LNCAP (cell line): Measurements from ENCODE around the gene P4HTM.

ENCODE experiments used
- TF ChIP-seq, protein P1 (sequence below): fragments of 450-650 bp; IDR thresholded peaks from 2 replicates; pipeline ENCODE4 v1.5.1; 2017; ENCODE audit warnings: mild to moderate bottlenecking

The P4HTM gene

DNA sequence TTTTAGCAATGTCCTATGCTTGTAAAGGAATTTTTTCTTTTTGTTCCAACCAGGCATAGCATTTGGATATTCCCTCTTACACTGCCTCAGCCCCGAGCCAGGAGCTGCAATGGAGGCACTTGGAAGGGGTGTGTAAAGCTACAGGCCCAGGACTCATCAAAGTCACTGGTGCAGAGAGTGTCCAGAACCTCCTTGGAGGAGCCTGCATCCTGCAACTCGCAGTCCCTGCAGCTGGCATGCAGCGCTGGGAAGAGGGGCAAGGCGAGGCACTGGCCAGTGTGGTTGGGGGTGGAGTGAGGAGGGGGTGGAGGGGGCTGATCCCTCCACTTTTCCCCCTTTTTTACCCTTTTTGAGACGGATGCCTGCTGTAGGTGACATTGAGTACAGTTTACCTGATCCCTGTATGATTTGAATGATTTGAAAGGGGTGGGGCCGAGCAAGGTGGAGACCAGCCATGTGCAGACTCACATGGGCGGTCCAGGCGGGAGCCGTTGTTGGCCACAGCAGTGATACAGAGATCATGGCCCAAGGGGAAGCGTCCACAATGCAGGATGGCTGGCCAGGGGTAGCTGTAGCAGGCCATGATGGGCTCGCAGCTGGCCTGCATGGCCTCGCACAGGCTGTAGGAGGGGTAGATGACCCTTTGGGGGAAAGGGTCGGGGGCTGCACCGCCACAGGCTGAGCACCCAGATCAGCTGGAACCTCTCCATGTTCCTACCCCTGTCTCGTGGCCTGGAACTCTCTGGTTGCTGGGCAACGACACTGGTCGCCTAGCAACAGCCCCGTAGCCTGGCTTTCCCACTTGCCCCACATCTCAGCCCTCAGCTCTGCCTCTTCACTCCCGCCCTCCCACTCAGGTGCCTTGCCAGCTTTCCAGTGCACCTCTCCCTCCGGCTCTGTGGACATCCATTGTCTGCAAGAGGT, 7.9 kb downstream of the P4HTM start:
- TF ChIP-seq, protein P1, sequence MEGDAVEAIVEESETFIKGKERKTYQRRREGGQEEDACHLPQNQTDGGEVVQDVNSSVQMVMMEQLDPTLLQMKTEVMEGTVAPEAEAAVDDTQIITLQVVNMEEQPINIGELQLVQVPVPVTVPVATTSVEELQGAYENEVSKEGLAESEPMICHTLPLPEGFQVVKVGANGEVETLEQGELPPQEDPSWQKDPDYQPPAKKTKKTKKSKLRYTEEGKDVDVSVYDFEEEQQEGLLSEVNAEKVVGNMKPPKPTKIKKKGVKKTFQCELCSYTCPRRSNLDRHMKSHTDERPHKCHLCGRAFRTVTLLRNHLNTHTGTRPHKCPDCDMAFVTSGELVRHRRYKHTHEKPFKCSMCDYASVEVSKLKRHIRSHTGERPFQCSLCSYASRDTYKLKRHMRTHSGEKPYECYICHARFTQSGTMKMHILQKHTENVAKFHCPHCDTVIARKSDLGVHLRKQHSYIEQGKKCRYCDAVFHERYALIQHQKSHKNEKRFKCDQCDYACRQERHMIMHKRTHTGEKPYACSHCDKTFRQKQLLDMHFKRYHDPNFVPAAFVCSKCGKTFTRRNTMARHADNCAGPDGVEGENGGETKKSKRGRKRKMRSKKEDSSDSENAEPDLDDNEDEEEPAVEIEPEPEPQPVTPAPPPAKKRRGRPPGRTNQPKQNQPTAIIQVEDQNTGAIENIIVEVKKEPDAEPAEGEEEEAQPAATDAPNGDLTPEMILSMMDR, result no peak

DNA sequence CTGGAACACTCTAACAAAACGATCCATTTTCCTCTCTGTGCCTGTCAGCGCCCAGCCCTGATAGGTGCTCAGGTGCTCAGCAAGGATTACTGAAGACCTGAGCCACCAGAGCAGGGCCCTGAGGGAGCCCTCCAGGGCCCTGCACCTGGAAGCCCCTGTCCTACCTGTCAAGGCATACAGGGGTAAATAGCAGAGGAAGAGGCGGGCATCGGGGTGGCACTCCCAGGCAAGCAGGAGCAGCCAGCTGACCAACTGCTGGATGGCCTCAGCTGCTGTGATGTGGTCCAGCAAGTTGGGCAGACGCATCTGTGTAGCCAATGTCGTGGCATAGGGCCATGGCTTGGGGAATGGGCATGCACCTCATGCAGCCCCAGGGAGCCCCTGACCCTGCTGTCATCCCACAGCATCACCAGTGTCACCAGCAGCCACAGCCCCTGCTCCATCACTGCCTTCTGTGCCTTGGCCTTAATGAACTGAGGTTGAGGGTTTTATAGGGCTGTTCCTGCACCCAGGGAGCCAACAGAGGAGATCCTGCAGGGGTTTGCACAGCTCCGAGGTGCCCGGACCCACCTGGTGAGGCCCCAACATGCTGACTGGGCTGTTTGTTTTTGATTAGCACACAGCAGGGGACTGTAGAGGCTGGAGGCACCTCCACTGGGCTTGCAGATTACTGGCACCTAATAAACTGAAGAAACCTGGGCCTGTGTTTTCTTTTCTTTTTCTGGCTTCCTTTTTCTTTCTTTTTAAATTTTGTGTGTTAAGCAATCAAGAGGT, 9.2 kb downstream of the P4HTM start:
- TF ChIP-seq, protein P1, result no peak

DNA sequence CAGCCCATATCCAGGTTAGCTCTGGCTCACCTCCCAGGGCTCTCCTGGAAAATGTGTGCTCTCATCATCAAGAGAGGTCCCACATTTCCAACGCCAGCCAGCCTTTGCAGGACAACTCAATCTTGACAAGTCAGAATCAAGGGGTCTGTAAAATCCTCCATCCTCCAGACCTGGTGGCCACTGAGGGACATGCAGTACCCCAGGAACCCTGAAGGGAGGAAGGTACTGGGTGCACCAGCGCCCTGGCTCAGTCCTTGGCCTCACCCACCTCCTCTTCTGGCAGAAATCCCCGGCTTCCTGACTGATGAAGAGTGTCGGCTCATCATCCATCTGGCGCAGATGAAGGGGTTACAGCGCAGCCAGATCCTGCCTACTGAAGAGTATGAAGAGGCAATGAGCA, 11.1 kb downstream of the P4HTM start:
- TF ChIP-seq, protein P1, result no peak

DNA sequence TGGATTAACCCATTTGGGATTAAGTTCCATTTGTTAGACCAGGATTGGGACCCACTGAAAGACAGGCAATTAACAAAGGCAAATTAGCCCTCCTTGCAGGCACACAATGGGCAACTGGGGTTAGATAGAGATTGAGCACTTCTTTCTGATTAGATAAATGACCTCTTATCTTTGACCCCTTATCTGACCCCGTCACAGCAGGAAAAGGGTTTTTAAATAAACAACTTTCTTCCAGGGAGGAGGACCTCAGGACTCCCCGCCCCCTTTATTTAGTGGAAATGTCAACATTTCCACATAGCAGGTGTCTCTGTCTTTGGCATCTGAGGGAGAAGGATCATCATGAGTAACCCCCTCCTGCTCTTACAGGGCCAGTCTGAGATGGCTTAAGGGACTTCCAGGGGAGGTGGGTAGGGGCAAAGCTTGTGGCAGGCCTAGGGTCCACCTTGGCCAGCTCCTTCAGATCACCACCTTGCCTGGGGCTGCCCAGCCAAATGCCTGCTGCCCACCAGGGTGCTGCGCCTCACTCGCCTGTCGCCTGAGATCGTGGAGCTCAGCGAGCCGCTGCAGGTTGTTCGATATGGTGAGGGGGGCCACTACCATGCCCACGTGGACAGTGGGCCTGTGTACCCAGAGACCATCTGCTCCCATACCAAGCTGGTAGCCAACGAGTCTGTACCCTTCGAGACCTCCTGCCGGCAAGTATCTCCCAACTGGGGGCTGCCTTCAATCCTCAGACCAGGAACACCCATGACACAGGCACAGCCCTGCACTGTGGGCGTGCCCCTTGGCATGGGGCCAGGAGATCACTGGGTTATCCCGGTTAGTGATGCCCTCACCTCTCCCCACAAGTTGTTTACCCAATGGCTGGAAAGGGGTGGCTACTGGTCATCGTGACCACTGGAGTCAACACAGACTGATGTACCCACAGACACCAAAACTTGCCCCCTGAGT, 14.6 kb downstream of the P4HTM start:
- TF ChIP-seq, protein P1, result no peak

DNA sequence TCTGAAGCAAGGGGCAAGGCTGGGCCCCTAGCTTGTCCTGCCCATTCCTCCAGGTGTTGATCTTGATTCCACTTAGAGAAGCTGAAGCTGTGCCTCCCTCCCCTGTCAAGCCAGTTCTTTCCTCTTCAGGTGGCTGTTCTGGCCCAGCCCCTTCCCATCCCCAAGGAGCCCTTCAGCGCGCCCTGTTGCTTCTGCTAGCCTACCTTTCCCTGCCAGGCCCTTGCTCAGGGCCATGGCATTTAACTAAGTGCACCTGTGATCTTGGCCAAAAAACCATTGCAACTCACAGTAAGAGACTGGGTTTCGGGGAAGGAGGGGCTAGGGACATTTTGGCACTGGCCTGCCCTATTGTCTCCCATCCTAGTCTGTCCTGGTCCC, 15.3 kb downstream of the P4HTM start:
- TF ChIP-seq, protein P1, result no peak

DNA sequence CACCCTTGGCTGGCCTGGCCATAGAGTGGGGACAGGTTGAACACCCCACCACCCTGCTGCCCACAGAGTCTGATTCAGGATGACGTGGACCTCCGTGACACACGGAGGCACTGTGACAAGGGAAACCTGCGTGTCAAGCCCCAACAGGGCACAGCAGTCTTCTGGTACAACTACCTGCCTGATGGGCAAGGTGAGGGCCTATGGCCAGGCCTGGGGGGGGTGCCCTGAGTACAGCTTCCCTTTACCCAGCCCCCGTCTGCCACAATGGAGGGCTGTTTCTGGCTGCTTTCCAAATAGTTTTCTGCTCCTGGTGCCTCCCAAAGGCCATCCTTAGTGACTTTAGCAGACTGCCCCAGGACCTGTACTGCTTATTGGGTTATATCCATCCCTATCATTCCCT, 16.0 kb downstream of the P4HTM start:
- TF ChIP-seq, protein P1, result no peak

DNA sequence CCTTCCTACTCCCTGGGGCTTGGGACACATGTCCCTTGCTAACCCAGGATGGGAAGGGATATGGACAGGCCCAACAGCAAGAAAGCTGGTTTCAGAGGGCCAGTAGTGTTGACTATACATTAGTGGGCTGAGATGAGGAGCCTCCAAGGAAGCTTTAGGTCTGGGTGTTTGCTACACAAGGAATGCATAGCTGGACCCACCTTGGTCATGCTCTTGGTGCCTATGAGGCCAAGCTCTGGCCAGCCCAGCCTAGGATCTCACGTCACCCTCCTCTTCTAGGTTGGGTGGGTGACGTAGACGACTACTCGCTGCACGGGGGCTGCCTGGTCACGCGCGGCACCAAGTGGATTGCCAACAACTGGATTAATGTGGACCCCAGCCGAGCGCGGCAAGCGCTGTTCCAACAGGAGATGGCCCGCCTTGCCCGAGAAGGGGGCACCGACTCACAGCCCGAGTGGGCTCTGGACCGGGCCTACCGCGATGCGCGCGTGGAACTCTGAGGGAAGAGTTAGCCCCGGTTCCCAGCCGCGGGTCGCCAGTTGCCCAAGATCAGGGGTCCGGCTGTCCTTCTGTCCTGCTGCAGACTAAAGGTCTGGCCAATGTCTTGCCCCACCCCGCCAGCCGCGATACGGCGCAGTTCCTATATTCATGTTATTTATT, 16.5 kb downstream of the P4HTM start:
- TF ChIP-seq, protein P1, result no peak
